ENCODE measurements around the gene ID3. TPM values are rescaled to one million over a fixed set of nuclear protein-coding genes. Genes with fewer than 3 reads are reported as not detected.
A peak's percentile ranks its signal among the peaks of the same experiment; 100 is the strongest.

The ID3 gene
- total RNA-seq, 4 donors from 2014 or later: 91.1 to 194 (median 149) TPM

DNA sequence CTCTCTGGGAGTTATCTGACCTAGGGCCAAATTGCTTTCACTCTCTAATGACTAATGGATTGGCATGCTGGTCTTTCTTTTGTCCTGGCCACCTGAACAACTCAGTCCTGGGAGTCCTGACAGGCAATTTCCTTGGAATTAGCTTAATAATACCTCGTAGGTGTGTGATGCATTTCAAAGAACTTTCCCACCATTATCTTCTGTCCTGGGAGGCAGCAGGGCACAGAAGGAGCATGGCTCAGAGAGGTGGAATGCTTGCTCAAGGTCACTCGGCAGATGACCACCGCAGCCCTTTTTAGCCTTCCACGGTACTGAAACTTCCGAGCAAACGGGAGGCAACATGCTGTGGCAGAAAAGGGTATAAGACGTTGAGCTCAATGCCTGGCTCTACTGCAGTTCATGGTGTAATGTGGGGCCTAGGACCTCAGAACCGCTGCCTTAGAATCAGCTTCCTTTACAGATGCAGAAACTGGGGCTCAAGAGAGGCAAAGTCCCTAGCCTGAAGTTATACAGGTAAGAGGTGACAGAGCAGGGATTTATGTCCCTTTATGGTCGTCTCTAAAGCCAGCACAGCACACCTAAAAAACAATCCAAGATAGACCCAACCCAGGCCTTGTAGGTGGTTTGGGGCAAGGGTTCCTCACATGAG is 3.2 kb downstream of the ID3 start:
- peak overlapping the region; percentile 91 for H3K27ac ChIP-seq
- H3K9me3 ChIP-seq: no peaks in the 10 kb centered on the region
- H3K36me3 ChIP-seq: no peaks in the 10 kb centered on the region
- peaks cover 69% of the 10 kb centered on the region for H3K4me1 ChIP-seq
- H3K27me3 ChIP-seq: no peaks in the 10 kb centered on the region
- no peak for DNase-seq (ENCODE audit: low spot score in 2 of 2)
- TF ChIP-seq, protein P1, sequence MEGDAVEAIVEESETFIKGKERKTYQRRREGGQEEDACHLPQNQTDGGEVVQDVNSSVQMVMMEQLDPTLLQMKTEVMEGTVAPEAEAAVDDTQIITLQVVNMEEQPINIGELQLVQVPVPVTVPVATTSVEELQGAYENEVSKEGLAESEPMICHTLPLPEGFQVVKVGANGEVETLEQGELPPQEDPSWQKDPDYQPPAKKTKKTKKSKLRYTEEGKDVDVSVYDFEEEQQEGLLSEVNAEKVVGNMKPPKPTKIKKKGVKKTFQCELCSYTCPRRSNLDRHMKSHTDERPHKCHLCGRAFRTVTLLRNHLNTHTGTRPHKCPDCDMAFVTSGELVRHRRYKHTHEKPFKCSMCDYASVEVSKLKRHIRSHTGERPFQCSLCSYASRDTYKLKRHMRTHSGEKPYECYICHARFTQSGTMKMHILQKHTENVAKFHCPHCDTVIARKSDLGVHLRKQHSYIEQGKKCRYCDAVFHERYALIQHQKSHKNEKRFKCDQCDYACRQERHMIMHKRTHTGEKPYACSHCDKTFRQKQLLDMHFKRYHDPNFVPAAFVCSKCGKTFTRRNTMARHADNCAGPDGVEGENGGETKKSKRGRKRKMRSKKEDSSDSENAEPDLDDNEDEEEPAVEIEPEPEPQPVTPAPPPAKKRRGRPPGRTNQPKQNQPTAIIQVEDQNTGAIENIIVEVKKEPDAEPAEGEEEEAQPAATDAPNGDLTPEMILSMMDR (IDR thresholded peaks at IDR 0.05): no peak
- TF ChIP-seq POLR2A (IDR thresholded peaks at IDR 0.05) (no peak), POLR2AphosphoS5 (IDR thresholded peaks at IDR 0.05) (no peak)
- WGBS: 45% methylated on average over 9 of the region's 9 CpGs
- peak overlapping the region; percentile 89 for H3K4me3 ChIP-seq

DNA sequence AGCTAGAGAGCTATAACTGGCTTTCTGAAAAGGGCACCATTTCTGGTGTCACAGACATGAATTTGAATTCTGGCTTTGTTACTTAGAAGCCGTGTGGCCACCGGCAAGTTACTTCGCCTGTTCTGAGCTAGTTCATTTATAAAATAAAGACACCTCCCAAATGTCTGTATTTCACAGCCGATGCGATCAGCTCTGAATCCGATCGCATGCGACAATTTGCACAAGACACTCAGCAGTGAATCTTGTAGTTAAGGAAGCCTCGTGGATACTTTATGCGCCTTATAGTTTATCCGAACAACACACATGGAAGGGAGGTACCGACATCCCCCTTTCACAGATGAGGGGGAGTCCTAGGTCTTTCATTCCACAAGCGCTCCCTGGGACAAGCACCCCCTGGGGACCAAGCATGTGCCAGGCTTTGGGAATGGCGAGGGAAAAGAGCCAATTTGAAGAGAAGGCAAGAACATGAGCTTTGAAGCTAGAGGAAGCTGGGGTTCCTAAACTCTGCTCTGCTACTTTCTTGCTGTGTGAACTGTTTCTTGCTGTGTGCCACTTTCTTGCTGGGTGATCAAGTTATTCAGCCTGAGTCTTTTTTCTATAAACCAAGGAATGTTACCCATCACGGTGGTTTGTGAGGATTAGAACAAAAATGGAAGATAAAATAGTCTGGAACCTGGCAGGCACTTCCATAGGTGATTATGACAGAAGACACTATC is 3.9 kb downstream of the ID3 start:
- DNase-seq (ENCODE audit: low spot score in 2 of 2): no peak
- peak overlapping the region; percentile 89 for H3K4me3 ChIP-seq
- no peaks in the 10 kb centered on the region for H3K36me3 ChIP-seq
- H3K4me1 ChIP-seq: peaks cover 62% of the 10 kb centered on the region
- H3K27me3 ChIP-seq: no peaks in the 10 kb centered on the region
- H3K9me3 ChIP-seq: no peaks in the 10 kb centered on the region
- H3K27ac ChIP-seq: peak overlapping the region; percentile 91
- 16% methylated on average over 15 of the region's 15 CpGs for WGBS
- TF ChIP-seq EP300 (IDR thresholded peaks at IDR 0.05) (no peak), POLR2AphosphoS5 (IDR thresholded peaks at IDR 0.05) (no peak), POLR2A (IDR thresholded peaks at IDR 0.05) (no peak)
- TF ChIP-seq, protein P1 (IDR thresholded peaks at IDR 0.05): no peak

DNA sequence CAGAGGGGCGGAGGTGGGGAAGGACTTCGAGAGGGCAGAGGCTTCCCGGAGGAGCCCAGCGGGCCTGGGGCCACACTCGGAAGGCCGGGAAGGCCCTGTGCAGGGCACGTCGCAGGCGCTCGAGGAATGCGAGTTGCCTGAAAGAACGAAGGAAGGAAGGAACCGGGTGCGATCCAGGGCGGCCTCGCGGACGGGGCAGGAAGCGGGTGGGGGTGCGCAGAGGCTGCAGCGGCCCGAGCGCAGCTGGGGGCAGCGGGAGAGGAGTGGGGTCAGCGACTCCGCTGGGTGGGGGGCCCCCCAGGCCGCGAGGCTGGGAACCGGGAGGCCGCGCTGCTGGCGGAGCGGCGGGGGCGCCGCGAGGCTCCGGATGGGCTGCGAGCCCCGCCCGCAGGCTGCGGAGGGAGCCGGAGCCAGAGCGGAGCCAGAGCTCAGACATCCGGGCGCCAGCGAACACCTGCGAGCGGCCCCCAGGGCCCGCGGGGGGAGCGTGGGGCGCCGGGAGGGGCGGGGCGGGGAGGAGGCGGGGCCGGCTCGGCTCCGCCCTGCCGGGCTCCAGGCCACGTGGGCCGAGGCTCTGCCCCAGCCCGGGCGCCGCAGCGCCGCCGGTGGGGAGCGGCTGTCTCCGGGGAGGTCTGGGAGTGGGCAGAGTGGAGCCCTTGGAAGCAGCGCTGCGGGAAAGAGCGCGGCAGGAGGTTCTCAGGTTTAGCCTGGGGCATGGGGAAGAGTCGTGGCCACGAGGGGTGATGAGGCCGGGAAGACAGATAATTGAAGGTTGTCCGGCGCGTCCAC is 4.6 kb downstream of the ID3 start:
- H3K36me3 ChIP-seq: no peaks in the 10 kb centered on the region
- TF ChIP-seq, protein P1 (IDR thresholded peaks at IDR 0.05): peak in 1 of 2 donors; percentile 18
- TF ChIP-seq POLR2A (IDR thresholded peaks at IDR 0.05) (peak in 1 of 2 donors; percentile 27), POLR2AphosphoS5 (IDR thresholded peaks at IDR 0.05) (no peak), EP300 (IDR thresholded peaks at IDR 0.05) (peak; percentile 6)
- H3K9me3 ChIP-seq: no peaks in the 10 kb centered on the region
- 3% methylated on average over 13 of the region's 81 CpGs for WGBS
- peak overlapping the region; percentile 91 for H3K27ac ChIP-seq
- peak in 1 of 2 donors; percentile 89 for DNase-seq (ENCODE audit: low spot score in 2 of 2)
- H3K4me1 ChIP-seq: peaks cover 55% of the 10 kb centered on the region
- peak overlapping the region; percentile 89 for H3K4me3 ChIP-seq
- no peaks in the 10 kb centered on the region for H3K27me3 ChIP-seq

- 48% methylated on average over 12 of the region's 12 CpGs for WGBS
- Histone ChIP-seq H3K4me1 (peaks cover 54% of the 10 kb centered on the region), H3K27ac (peak overlapping the region; percentile 91), H3K9me3 (no peaks in the 10 kb centered on the region), H3K36me3 (no peaks in the 10 kb centered on the region), H3K27me3 (no peaks in the 10 kb centered on the region), H3K4me3 (peak overlapping the region; percentile 89)
- TF ChIP-seq EP300 (IDR thresholded peaks at IDR 0.05) (no peak), POLR2A (IDR thresholded peaks at IDR 0.05) (no peak), POLR2AphosphoS5 (IDR thresholded peaks at IDR 0.05) (no peak)
- TF ChIP-seq, protein P1 (IDR thresholded peaks at IDR 0.05): no peak
- peak in 1 of 2 donors; percentile 79 for DNase-seq (ENCODE audit: low spot score in 2 of 2)
Measured at GRCh38 chr1:23554127-23554480, 5.2 kb downstream of the ID3 start.

Data from suprapubic skin (tissue), 4 donors.